ENCODE results near the gene CA7.
A peak's percentile ranks its signal among the peaks of the same experiment; 100 is the strongest.
"Not testable (repeated sequence)": the region's sequence is repeated elsewhere in the genome, so short reads cannot be mapped to it uniquely, and the experiment has no call there.

Gene CA7

GRCh38 chr16:66874079-66874775 is 30.0 kb downstream of the CA7 start:
- no peak for DNase-seq

GRCh38 chr16:66878067-66878466 is 33.9 kb downstream of the CA7 start:
- no peak for DNase-seq

GRCh38 chr16:66880288-66881013 is 36.2 kb downstream of the CA7 start, which contains the start of gene PDP2:
Gene PDP2 (plus strand): TSS chr16:66880515. CDS start chr16:66884285, 3,770 bp downstream.
- peak; percentile 92 for DNase-seq

GRCh38 chr16:66881014-66881417 is 36.8 kb downstream of the CA7 start:
- no peak for DNase-seq

- DNase-seq, result no peak
Measured at GRCh38 chr16:66881560-66881959, 37.3 kb downstream of the CA7 start.

- no peak for DNase-seq
Measured at GRCh38 chr16:66881964-66882508, 37.8 kb downstream of the CA7 start.

GRCh38 chr16:66882702-66883101 is 38.5 kb downstream of the CA7 start:
- no peak for DNase-seq

GRCh38 chr16:66885491-66885890 is 41.3 kb downstream of the CA7 start:
- no peak for DNase-seq

GRCh38 chr16:66886321-66886720 is 42.1 kb downstream of the CA7 start:
- DNase-seq, result no peak

GRCh38 chr16:66886914-66887313 is 42.7 kb downstream of the CA7 start:
- DNase-seq, result no peak

GRCh38 chr16:66888647-66889615 is 44.7 kb downstream of the CA7 start:
- no peak for DNase-seq

- DNase-seq, result no peak
Measured at GRCh38 chr16:66889622-66890021, 45.4 kb downstream of the CA7 start.

GRCh38 chr16:66890799-66891198 is 46.6 kb downstream of the CA7 start:
- DNase-seq, result no peak

- DNase-seq, result no peak
Measured at GRCh38 chr16:66891360-66891759, 47.1 kb downstream of the CA7 start.

GRCh38 chr16:66891797-66892196 is 47.6 kb downstream of the CA7 start:
- no peak for DNase-seq

GRCh38 chr16:66894055-66894454 is 49.8 kb downstream of the CA7 start:
- no peak for DNase-seq

- DNase-seq, result peak; percentile 75
Measured at GRCh38 chr16:66894948-66895688, 50.9 kb downstream of the CA7 start.

GRCh38 chr16:66895689-66895979 is 51.4 kb downstream of the CA7 start:
- DNase-seq, result no peak

GRCh38 chr16:66895999-66896398 is 51.8 kb downstream of the CA7 start:
- no peak for DNase-seq

- not testable (repeated sequence) for DNase-seq
Measured at GRCh38 chr16:66896682-66897081, 52.5 kb downstream of the CA7 start.

GRCh38 chr16:66898207-66898606 is 54.0 kb downstream of the CA7 start:
- no peak for DNase-seq

GRCh38 chr16:66898933-66899309 is 54.7 kb downstream of the CA7 start:
- no peak for DNase-seq

Data from left hindlimb (tissue), 1 donor.